PC-3 (cell line): Measurements from ENCODE around the gene MED7.

ENCODE experiments used
- CTCF ChIP-seq: fragments of 300-600 bp; sonication (generic); conservative IDR thresholded peaks from 2 replicates; pipeline ENCODE4 v1.5.1; 2017; ENCODE audit warnings: antibody characterized with exemption, low read depth, mild to moderate bottlenecking, low read length
- EZH2phosphoT487 ChIP-seq: fragments of 300-600 bp; sonication (generic); IDR thresholded peaks from 2 replicates; pipeline ENCODE4 v1.6.1; 2018; ENCODE audit warnings: mild to moderate bottlenecking, antibody characterized with exemption, low read length, borderline replicate concordance

- TF ChIP-seq CTCF, result no peak
- TF ChIP-seq EZH2phosphoT487, result no peak
Measured at GRCh38 chr5:157165261-157165660, 22.6 kb upstream of the MED7 start.
